ENCODE measurements around the gene CASTOR2.
A peak's percentile ranks its signal among the peaks of the same experiment; 100 is the strongest.

Gene CASTOR2

GRCh38 chr7:75024922-75025321, 60.4 kb downstream of the CASTOR2 start:
- TF ChIP-seq CTCF (IDR thresholded peaks at IDR 0.05) (no peak), ZFX (IDR thresholded peaks at IDR 0.05; ENCODE audit: borderline replicate concordance) (no peak)
- H3K27ac ChIP-seq = no peak overlapping the region

- no peak overlapping the region for H3K27ac ChIP-seq
- no peak for TF ChIP-seq ZFX (IDR thresholded peaks at IDR 0.05; ENCODE audit: borderline replicate concordance)
- TF ChIP-seq CTCF (IDR thresholded peaks at IDR 0.05) = no peak
Measured at GRCh38 chr7:75028299-75028698, 63.8 kb downstream of the CASTOR2 start.

GRCh38 chr7:75033064-75033463, 68.6 kb downstream of the CASTOR2 start:
- TF ChIP-seq ZFX (IDR thresholded peaks at IDR 0.05; ENCODE audit: borderline replicate concordance) (no peak), CTCF (IDR thresholded peaks at IDR 0.05) (peak; percentile 31)
- H3K27ac ChIP-seq = no peak overlapping the region

- TF ChIP-seq ZFX (IDR thresholded peaks at IDR 0.05; ENCODE audit: borderline replicate concordance) (no peak), CTCF (IDR thresholded peaks at IDR 0.05) (no peak)
- no peak overlapping the region for H3K27ac ChIP-seq
Measured at GRCh38 chr7:75033826-75034225, 69.3 kb downstream of the CASTOR2 start.

- TF ChIP-seq CTCF (IDR thresholded peaks at IDR 0.05) = no peak
- no peak for TF ChIP-seq ZFX (IDR thresholded peaks at IDR 0.05; ENCODE audit: borderline replicate concordance)
Measured at GRCh38 chr7:75038508-75038907, 74.0 kb downstream of the CASTOR2 start.

GRCh38 chr7:75039166-75039565, 74.7 kb downstream of the CASTOR2 start:
- no peak for TF ChIP-seq ZFX (IDR thresholded peaks at IDR 0.05; ENCODE audit: borderline replicate concordance)
- TF ChIP-seq CTCF (IDR thresholded peaks at IDR 0.05) = no peak
- no peak overlapping the region for H3K27ac ChIP-seq

More at GRCh38 chr7:75038508-75038907, 74.0 kb downstream of the CASTOR2 start:
- H3K27ac ChIP-seq = no peak overlapping the region

- H3K27ac ChIP-seq = no peak overlapping the region
- TF ChIP-seq ZFX (IDR thresholded peaks at IDR 0.05; ENCODE audit: borderline replicate concordance) = no peak
- TF ChIP-seq CTCF (IDR thresholded peaks at IDR 0.05) = no peak
Measured at GRCh38 chr7:75039709-75040108, 75.2 kb downstream of the CASTOR2 start.
